ENCODE results near the gene CORO1C.

DNA sequence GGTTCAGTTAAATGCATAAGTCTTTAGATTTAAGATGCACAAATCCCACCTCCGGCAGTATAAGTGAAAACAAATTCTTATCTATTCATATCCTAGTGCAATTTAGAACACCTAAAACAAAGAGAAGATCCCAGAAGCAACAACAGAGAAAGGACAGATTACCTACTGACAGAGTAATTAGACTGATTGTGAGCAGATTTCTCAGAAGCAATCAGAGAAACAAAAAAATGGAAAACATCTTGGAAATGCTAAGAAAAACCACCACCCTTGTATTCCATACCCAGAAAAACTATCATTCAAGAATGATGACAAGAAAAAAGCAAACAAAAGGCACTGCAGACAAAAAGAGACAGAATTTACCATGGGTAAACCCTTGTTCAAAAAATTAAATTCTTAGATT, 50.0 kb downstream of the CORO1C start:
- TF ChIP-seq, protein P1, sequence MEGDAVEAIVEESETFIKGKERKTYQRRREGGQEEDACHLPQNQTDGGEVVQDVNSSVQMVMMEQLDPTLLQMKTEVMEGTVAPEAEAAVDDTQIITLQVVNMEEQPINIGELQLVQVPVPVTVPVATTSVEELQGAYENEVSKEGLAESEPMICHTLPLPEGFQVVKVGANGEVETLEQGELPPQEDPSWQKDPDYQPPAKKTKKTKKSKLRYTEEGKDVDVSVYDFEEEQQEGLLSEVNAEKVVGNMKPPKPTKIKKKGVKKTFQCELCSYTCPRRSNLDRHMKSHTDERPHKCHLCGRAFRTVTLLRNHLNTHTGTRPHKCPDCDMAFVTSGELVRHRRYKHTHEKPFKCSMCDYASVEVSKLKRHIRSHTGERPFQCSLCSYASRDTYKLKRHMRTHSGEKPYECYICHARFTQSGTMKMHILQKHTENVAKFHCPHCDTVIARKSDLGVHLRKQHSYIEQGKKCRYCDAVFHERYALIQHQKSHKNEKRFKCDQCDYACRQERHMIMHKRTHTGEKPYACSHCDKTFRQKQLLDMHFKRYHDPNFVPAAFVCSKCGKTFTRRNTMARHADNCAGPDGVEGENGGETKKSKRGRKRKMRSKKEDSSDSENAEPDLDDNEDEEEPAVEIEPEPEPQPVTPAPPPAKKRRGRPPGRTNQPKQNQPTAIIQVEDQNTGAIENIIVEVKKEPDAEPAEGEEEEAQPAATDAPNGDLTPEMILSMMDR (IDR thresholded peaks at IDR 0.05; ENCODE audit: insufficient read depth, low read depth, low read length), result no peak
- no peak for TF ChIP-seq EZH2 (IDR thresholded peaks at IDR 0.05; ENCODE audit: insufficient read depth, low read length)

Data from astrocyte (in vitro differentiated cells and primary cell).